HuH-7 (cell line): Measurements from ENCODE around the gene PHC3.

Source experiments
- DNase-seq: peaks from one replicate; pipeline ENCODE4 v3.0.0; 2011; ENCODE audit warnings: low spot score

Gene PHC3

GRCh38 chr3:170078620-170079281, 102.8 kb downstream of the PHC3 start:
- no peak for DNase-seq

GRCh38 chr3:170077361-170077760, 104.2 kb downstream of the PHC3 start:
- DNase-seq: no peak

GRCh38 chr3:170076715-170077238, 104.8 kb downstream of the PHC3 start:
- DNase-seq: no peak

- no peak for DNase-seq
Measured at GRCh38 chr3:170075441-170076091, 106.0 kb downstream of the PHC3 start.

- no peak for DNase-seq
Measured at GRCh38 chr3:170064108-170064507, 117.4 kb downstream of the PHC3 start.

- no peak for DNase-seq
Measured at GRCh38 chr3:170063691-170064090, 117.8 kb downstream of the PHC3 start.

GRCh38 chr3:170062769-170063168, 118.8 kb downstream of the PHC3 start:
- DNase-seq: no peak

- no peak for DNase-seq
Measured at GRCh38 chr3:170062068-170062467, 119.5 kb downstream of the PHC3 start.

- no peak for DNase-seq
Measured at GRCh38 chr3:170059447-170059846, 122.1 kb downstream of the PHC3 start.

GRCh38 chr3:170058127-170058526, 123.4 kb downstream of the PHC3 start:
- no peak for DNase-seq

GRCh38 chr3:170057550-170057949, 124.0 kb downstream of the PHC3 start:
- DNase-seq: no peak

GRCh38 chr3:170056710-170057454, 124.7 kb downstream of the PHC3 start:
- no peak for DNase-seq

- no peak for DNase-seq
Measured at GRCh38 chr3:170055209-170055608, 126.3 kb downstream of the PHC3 start.

GRCh38 chr3:170054204-170054603, 127.3 kb downstream of the PHC3 start:
- DNase-seq: no peak

GRCh38 chr3:170052398-170052797, 129.1 kb downstream of the PHC3 start:
- no peak for DNase-seq

GRCh38 chr3:170050753-170051152, 130.8 kb downstream of the PHC3 start:
- DNase-seq: no peak

GRCh38 chr3:170049146-170050000, 132.2 kb downstream of the PHC3 start:
- DNase-seq: no peak

GRCh38 chr3:170047133-170047404, 134.5 kb downstream of the PHC3 start:
- DNase-seq: no peak

GRCh38 chr3:170046269-170047132, 135.0 kb downstream of the PHC3 start:
- no peak for DNase-seq

GRCh38 chr3:170044795-170045244, 136.7 kb downstream of the PHC3 start:
- DNase-seq: no peak

GRCh38 chr3:170044271-170044670, 137.3 kb downstream of the PHC3 start:
- DNase-seq: no peak
